CD4-positive, alpha-beta T cell treated with Interleukin-2 at 100 ng/mL for 4 hours (primary cell): Measurements from ENCODE around the gene TET2.

Source experiments
- DNase-seq: peaks from one replicate; pipeline ENCODE4 v3.0.0-alpha.2; 2020; ENCODE audit warnings: low spot score

TET2 gene

GRCh38 chr4:105182211-105182610 lies 35.5 kb downstream of the TET2 start:
- DNase-seq: no peak

GRCh38 chr4:105184316-105184980 lies 37.8 kb downstream of the TET2 start:
- no peak for DNase-seq

GRCh38 chr4:105186701-105187161 lies 40.1 kb downstream of the TET2 start:
- no peak for DNase-seq

GRCh38 chr4:105189855-105190650 lies 43.4 kb downstream of the TET2 start:
- no peak for DNase-seq

GRCh38 chr4:105191621-105192210 lies 45.0 kb downstream of the TET2 start:
- peak; percentile 9 for DNase-seq

GRCh38 chr4:105192474-105192873 lies 45.8 kb downstream of the TET2 start:
- no peak for DNase-seq

GRCh38 chr4:105192910-105193309 lies 46.2 kb downstream of the TET2 start:
- DNase-seq: no peak

- DNase-seq: no peak
These were observed 46.9 kb downstream of the TET2 start for GRCh38 chr4:105193536-105193935.

GRCh38 chr4:105194328-105195231 lies 47.9 kb downstream of the TET2 start:
- DNase-seq: no peak

GRCh38 chr4:105196523-105197145 lies 50.0 kb downstream of the TET2 start:
- DNase-seq: no peak

GRCh38 chr4:105197777-105198176 lies 51.1 kb downstream of the TET2 start:
- no peak for DNase-seq

- no peak for DNase-seq
These were observed 51.9 kb downstream of the TET2 start for GRCh38 chr4:105198541-105198940.

GRCh38 chr4:105206214-105206613 lies 59.5 kb downstream of the TET2 start:
- DNase-seq: no peak

GRCh38 chr4:105207386-105207785 lies 60.7 kb downstream of the TET2 start:
- DNase-seq: no peak

- no peak for DNase-seq
These were observed 61.9 kb downstream of the TET2 start for GRCh38 chr4:105208561-105208960.

GRCh38 chr4:105210916-105211315 lies 64.2 kb downstream of the TET2 start:
- DNase-seq: no peak

- DNase-seq: no peak
These were observed 69.1 kb downstream of the TET2 start for GRCh38 chr4:105215609-105216313.

GRCh38 chr4:105225500-105225899 lies 78.8 kb downstream of the TET2 start:
- no peak for DNase-seq

GRCh38 chr4:105227054-105227453 lies 80.4 kb downstream of the TET2 start:
- no peak for DNase-seq

GRCh38 chr4:105230287-105230686 lies 83.6 kb downstream of the TET2 start:
- no peak for DNase-seq

- no peak for DNase-seq
These were observed 85.7 kb downstream of the TET2 start for GRCh38 chr4:105232374-105232773.
